HG02970 (cell line): Measurements from ENCODE around the gene COASY.
A peak's percentile ranks its signal among the peaks of the same experiment; 100 is the strongest.
"Not testable (repeated sequence)": the region's sequence is repeated elsewhere in the genome, so short reads cannot be mapped to it uniquely, and the experiment has no call there.

ENCODE experiments used
- ATAC-seq: cut with Tn5 transposase; IDR thresholded peaks from one replicate; pipeline ENCODE4 v1.9.1; 2021; ENCODE audit warnings: mild to moderate bottlenecking, moderate library complexity, moderate number of reproducible peaks; ENCODE audit not compliant: unreplicated experiment, low FRiP score

Gene COASY

GRCh38 chr17:42608305-42609181 is 46.6 kb downstream of the COASY start:
- peak; percentile 29 for ATAC-seq

DNA sequence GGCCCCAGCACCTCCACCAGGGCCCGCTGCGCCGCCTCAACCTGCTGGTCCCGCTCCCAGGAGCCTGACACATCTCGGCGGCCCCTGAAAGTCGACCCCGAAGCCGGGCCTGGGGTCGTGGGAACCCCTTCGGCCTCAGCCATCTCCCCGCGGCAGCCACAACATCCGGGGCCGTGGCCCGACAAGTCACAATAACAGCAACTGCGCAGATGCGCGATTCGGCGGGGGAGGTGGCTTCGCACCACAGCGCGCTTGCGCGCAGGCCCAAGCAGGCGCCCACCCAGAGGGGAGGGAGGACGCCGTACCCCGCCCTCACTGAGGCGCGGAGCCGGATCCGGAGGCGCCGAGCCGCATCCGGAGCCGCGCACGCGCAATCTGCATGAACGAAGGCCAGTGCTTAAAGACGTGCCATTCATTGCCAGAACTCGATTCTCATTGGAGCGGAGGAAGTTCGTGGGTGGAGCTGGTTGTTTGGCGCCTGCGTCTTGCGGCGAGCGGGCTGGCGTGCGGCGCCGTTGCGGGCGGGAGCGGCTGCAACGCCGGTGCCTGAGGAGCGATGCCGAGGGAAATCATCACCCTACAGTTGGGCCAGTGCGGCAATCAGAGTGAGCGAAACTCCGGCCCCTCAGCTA is 47.4 kb downstream of the COASY start, which contains the start of the genes RETREG3 and TUBG1:
Gene RETREG3 (minus strand): TSS at position 193 of the 632 bp plus-strand sequence. CDS start 50 bp downstream, at position 143.
Gene TUBG1 (plus strand): TSS at position 502 of the 632 bp plus-strand sequence. CDS start 55 bp downstream, at position 557.
- ATAC-seq = peak; percentile 96

DNA sequence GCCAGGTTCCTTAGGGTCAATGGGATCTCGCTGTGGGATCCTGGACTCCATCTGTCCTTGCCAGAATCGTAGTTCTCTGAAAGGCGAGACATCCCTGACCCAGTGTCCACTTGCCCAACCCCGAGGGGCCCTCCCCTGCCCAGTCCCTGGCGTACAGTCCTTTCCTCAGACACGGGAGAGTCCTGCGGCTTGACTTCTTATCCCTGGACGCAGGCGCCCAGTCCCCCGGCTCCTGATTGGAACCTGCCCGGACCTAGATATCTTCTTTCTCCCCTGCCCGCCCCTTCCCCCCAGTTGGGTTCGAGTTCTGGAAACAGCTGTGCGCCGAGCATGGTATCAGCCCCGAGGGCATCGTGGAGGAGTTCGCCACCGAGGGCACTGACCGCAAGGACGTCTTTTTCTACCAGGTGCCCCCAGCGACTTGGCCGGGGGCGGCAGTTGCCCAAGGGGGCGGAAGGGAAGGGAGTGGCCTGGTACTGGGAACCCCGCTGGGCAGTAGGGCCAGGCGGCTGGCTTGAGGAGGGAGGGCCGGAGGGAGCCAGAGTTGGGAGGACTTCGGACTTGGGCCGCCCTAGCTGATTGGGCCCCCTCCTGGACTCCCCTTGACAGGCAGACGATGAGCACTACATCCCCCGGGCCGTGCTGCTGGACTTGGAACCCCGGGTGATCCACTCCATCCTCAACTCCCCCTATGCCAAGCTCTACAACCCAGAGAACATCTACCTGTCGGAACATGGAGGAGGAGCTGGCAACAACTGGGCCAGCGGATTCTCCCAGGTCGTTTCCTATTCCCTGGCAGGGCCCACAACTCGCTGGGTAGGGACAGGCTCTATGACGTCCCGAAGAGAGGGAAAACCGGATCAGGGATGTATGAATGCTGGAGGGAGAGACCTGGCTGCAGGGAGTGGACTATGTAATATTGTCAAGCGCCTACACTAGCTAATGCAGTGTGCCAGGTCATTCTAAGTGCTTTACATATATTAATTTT is 48.2 kb downstream of the COASY start:
- not testable (repeated sequence) for ATAC-seq

GRCh38 chr17:42612013-42612412 is 50.1 kb downstream of the COASY start:
- no peak for ATAC-seq

GRCh38 chr17:42613699-42614295 is 51.8 kb downstream of the COASY start:
- ATAC-seq = no peak
